ENCODE results near the gene TMEM79.
"Not testable (repeated sequence)": the region's sequence is repeated elsewhere in the genome, so short reads cannot be mapped to it uniquely, and the experiment has no call there.

The TMEM79 gene

GRCh38 chr1:156293895-156294294 lies 9.8 kb downstream of the TMEM79 start:
- H3K4me3 ChIP-seq (ENCODE audit: low read depth, low read length), result no peak overlapping the region
- no peak for DNase-seq (ENCODE audit: low read depth)

- H3K4me3 ChIP-seq (ENCODE audit: low read depth, low read length), result peak within 1 kb of the TSS; percentile 91
- no peak for DNase-seq (ENCODE audit: low read depth)
These were observed 11.3 kb downstream of the TMEM79 start, which contains the start of gene GLMP for GRCh38 chr1:156295391-156295947. Gene GLMP (minus strand): TSS chr1:156295679. CDS start chr1:156295645, 34 bp downstream.

GRCh38 chr1:156298852-156299357 lies 14.8 kb downstream of the TMEM79 start, which contains the start of gene VHLL:
Gene VHLL (minus strand): TSS chr1:156299307. CDS start chr1:156299189, 118 bp downstream.
- H3K4me3 ChIP-seq (ENCODE audit: low read depth, low read length), result no peak within 1 kb of the TSS
- no peak for DNase-seq (ENCODE audit: low read depth)

GRCh38 chr1:156303241-156303640 lies 19.1 kb downstream of the TMEM79 start:
- no peak for DNase-seq (ENCODE audit: low read depth)
- H3K4me3 ChIP-seq (ENCODE audit: low read depth, low read length), result no peak overlapping the region

- DNase-seq (ENCODE audit: low read depth), result no peak
- no peak overlapping the region for H3K4me3 ChIP-seq (ENCODE audit: low read depth, low read length)
These were observed 21.1 kb downstream of the TMEM79 start for GRCh38 chr1:156305215-156305614.

- H3K4me3 ChIP-seq (ENCODE audit: low read depth, low read length), result no peak overlapping the region
- no peak for DNase-seq (ENCODE audit: low read depth)
These were observed 24.0 kb downstream of the TMEM79 start for GRCh38 chr1:156308078-156308477.

GRCh38 chr1:156310962-156311361 lies 26.8 kb downstream of the TMEM79 start:
- no peak overlapping the region for H3K4me3 ChIP-seq (ENCODE audit: low read depth, low read length)
- DNase-seq (ENCODE audit: low read depth), result peak; percentile 14

- DNase-seq (ENCODE audit: low read depth), result no peak
- H3K4me3 ChIP-seq (ENCODE audit: low read depth, low read length), result no peak overlapping the region
These were observed 32.8 kb downstream of the TMEM79 start for GRCh38 chr1:156316909-156317308.

GRCh38 chr1:156319664-156320063 lies 35.5 kb downstream of the TMEM79 start:
- no peak overlapping the region for H3K4me3 ChIP-seq (ENCODE audit: low read depth, low read length)
- DNase-seq (ENCODE audit: low read depth), result no peak

GRCh38 chr1:156320560-156320959 lies 36.4 kb downstream of the TMEM79 start:
- no peak for DNase-seq (ENCODE audit: low read depth)
- H3K4me3 ChIP-seq (ENCODE audit: low read depth, low read length), result no peak overlapping the region

- not testable (repeated sequence) for DNase-seq (ENCODE audit: low read depth); H3K4me3 ChIP-seq (ENCODE audit: low read depth, low read length)
These were observed 39.1 kb downstream of the TMEM79 start for GRCh38 chr1:156323179-156323578.

GRCh38 chr1:156336242-156336641 lies 52.1 kb downstream of the TMEM79 start:
- peak overlapping the region; percentile 83 for H3K4me3 ChIP-seq (ENCODE audit: low read depth, low read length)
- DNase-seq (ENCODE audit: low read depth), result no peak

GRCh38 chr1:156337052-156337887 lies 53.1 kb downstream of the TMEM79 start:
- DNase-seq (ENCODE audit: low read depth), result no peak
- peak overlapping the region; percentile 83 for H3K4me3 ChIP-seq (ENCODE audit: low read depth, low read length)

GRCh38 chr1:156337888-156338179 lies 53.7 kb downstream of the TMEM79 start:
- no peak for DNase-seq (ENCODE audit: low read depth)
- peak overlapping the region; percentile 83 for H3K4me3 ChIP-seq (ENCODE audit: low read depth, low read length)

- peak within 1 kb of the TSS; percentile 83 for H3K4me3 ChIP-seq (ENCODE audit: low read depth, low read length)
- peak; percentile 100 for DNase-seq (ENCODE audit: low read depth)
These were observed 54.3 kb downstream of the TMEM79 start, which contains the start of the genes CCT3 and TSACC for GRCh38 chr1:156338180-156338976. Gene CCT3 (minus strand): TSS chr1:156338292. CDS start chr1:156338184, 108 bp downstream. Gene TSACC (plus strand): TSS chr1:156338526. CDS start chr1:156339758, 1,232 bp downstream.

Measured in skeletal muscle cell (primary cell).